HEK293 (cell line): ENCODE data around the gene TMC4.
A peak's percentile ranks its signal among the peaks of the same experiment; 100 is the strongest.

Source experiments
- GLI2 ChIP-seq: fragments of 450-650 bp; formaldehyde crosslinking; IDR thresholded peaks from 2 replicates; pipeline ENCODE4; 2017; ENCODE audit warnings: missing biosample characterization, missing genetic modification characterization, low read depth, borderline replicate concordance
- GLIS1 ChIP-seq: fragments of 450-650 bp; formaldehyde crosslinking; IDR thresholded peaks from 2 replicates; pipeline ENCODE4 v1.5.1; 2016; ENCODE audit warnings: missing biosample characterization, missing genetic modification characterization
- TRIM28 ChIP-seq: IDR thresholded peaks from 2 replicates; pipeline ENCODE4 v1.6.1; 2011; ENCODE audit warnings: low read length, control low read depth, borderline replicate concordance
- WT1 ChIP-seq: fragments of 450-650 bp; formaldehyde crosslinking; IDR thresholded peaks from 2 replicates; pipeline ENCODE4 v1.5.1; 2016; ENCODE audit warnings: missing biosample characterization, missing genetic modification characterization
- ZIC2 ChIP-seq: fragments of 450-650 bp; formaldehyde crosslinking; IDR thresholded peaks from 2 replicates; pipeline ENCODE4 v1.5.1; 2016; ENCODE audit warnings: missing biosample characterization, missing genetic modification characterization
- ZNF10 ChIP-seq: fragments of 450-650 bp; formaldehyde crosslinking; IDR thresholded peaks from 2 replicates; pipeline ENCODE4 v1.5.1; 2017; ENCODE audit warnings: missing biosample characterization, missing genetic modification characterization
- ZNF24 ChIP-seq: fragments of 450-650 bp; formaldehyde crosslinking; IDR thresholded peaks from 2 replicates; pipeline ENCODE4 v1.5.1; 2016; ENCODE audit warnings: missing biosample characterization, missing genetic modification characterization
- ZNF335 ChIP-seq: fragments of 450-650 bp; formaldehyde crosslinking; conservative IDR thresholded peaks from 2 replicates; pipeline ENCODE4 v1.5.1; 2016; ENCODE audit warnings: missing biosample characterization, missing genetic modification characterization
- ZNF354C ChIP-seq: fragments of 450-650 bp; formaldehyde crosslinking; IDR thresholded peaks from 2 replicates; pipeline ENCODE4 v1.5.1; 2016; ENCODE audit warnings: missing biosample characterization, missing genetic modification characterization, low read depth, borderline replicate concordance
- ZNF560 ChIP-seq: fragments of 450-650 bp; formaldehyde crosslinking; IDR thresholded peaks from 2 replicates; pipeline ENCODE4 v1.5.1; 2017; ENCODE audit warnings: missing biosample characterization, missing genetic modification characterization, borderline replicate concordance
- ZNF571 ChIP-seq: fragments of 450-650 bp; formaldehyde crosslinking; IDR thresholded peaks from 2 replicates; pipeline ENCODE4 v1.5.0; 2017; ENCODE audit warnings: missing biosample characterization, missing genetic modification characterization
- ZNF610 ChIP-seq: fragments of 450-650 bp; formaldehyde crosslinking; IDR thresholded peaks from 2 replicates; pipeline ENCODE4 v1.5.1; 2016; ENCODE audit warnings: missing biosample characterization, missing genetic modification characterization, borderline replicate concordance
- ZNF626 ChIP-seq: fragments of 450-650 bp; sonication (Bioruptor Pico); formaldehyde crosslinking; IDR thresholded peaks from 2 replicates; pipeline ENCODE4 v1.5.1; 2018; ENCODE audit warnings: missing biosample characterization, missing genetic modification characterization, inconsistent platforms
- ZNF776 ChIP-seq: fragments of 450-650 bp; formaldehyde crosslinking; IDR thresholded peaks from 2 replicates; pipeline ENCODE4 v1.5.0; 2017; ENCODE audit warnings: missing biosample characterization, missing genetic modification characterization, borderline replicate concordance
- TF ChIP-seq, protein P1 (sequence below): fragments of 450-650 bp; formaldehyde crosslinking; IDR thresholded peaks from 2 replicates; pipeline ENCODE4 v1.5.0; 2017; ENCODE audit warnings: missing biosample characterization, missing genetic modification characterization, borderline replicate concordance
- TF ChIP-seq, protein P2 (sequence below): fragments of 450-650 bp; formaldehyde crosslinking; IDR thresholded peaks from 2 replicates; pipeline ENCODE4 v1.5.1; 2016; ENCODE audit warnings: missing biosample characterization, missing genetic modification characterization
- TF ChIP-seq, protein P3 (sequence below): fragments of 450-650 bp; formaldehyde crosslinking; IDR thresholded peaks from 2 replicates; pipeline ENCODE4 v1.5.1; 2016; ENCODE audit warnings: missing biosample characterization, missing genetic modification characterization
- TF ChIP-seq, protein P4 (sequence below): fragments of 450-650 bp; formaldehyde crosslinking; conservative IDR thresholded peaks from 2 replicates; pipeline ENCODE4 v1.5.1; 2016; ENCODE audit warnings: low read depth, missing biosample characterization, missing genetic modification characterization
- TF ChIP-seq, protein P5 (sequence below): fragments of 450-650 bp; formaldehyde crosslinking; IDR thresholded peaks from 2 replicates; pipeline ENCODE4 v1.5.1; 2016; ENCODE audit warnings: missing biosample characterization, missing genetic modification characterization
- TF ChIP-seq, protein P6 (sequence below): fragments of 450-650 bp; formaldehyde crosslinking; IDR thresholded peaks from 2 replicates; pipeline ENCODE4 v1.5.1; 2016; ENCODE audit warnings: missing biosample characterization, missing genetic modification characterization
- TF ChIP-seq, protein P7 (sequence below): fragments of 450-650 bp; formaldehyde crosslinking; IDR thresholded peaks from 2 replicates; pipeline ENCODE4 v1.5.1; 2016; ENCODE audit warnings: missing biosample characterization, missing genetic modification characterization, low read depth

Gene TMC4

DNA sequence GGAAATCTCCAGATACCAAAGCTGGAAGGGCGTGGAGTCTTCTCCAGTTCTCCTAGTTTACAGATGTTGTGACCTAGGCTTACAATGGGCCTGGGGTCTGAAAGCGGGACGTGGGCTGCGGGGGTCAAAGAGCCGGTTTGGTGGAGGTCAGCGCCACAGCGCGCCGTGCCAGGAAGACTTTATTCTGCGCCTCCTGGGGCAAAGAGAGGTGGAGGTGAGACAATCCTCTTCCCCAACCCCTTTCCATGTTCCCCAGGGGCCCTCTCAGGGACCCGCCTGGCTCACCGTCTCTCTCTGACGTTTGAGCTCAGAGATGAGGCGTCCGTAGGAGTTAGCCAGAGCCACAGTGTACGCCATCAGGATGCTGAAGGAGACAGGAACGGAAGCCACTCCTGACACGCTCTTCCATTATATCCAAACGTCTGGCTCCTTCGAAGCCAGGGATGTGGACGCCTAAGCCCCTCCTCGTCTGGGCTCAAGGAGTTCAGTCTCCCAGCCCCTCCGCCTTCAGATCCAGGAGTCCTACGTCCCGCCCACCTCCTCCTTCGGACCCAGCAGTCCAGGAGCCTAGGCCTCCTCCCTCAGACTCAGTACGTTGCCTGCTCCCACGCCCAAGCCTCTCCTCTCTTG is 12.7 kb downstream of the TMC4 start (continued):
- TF ChIP-seq, protein P1, sequence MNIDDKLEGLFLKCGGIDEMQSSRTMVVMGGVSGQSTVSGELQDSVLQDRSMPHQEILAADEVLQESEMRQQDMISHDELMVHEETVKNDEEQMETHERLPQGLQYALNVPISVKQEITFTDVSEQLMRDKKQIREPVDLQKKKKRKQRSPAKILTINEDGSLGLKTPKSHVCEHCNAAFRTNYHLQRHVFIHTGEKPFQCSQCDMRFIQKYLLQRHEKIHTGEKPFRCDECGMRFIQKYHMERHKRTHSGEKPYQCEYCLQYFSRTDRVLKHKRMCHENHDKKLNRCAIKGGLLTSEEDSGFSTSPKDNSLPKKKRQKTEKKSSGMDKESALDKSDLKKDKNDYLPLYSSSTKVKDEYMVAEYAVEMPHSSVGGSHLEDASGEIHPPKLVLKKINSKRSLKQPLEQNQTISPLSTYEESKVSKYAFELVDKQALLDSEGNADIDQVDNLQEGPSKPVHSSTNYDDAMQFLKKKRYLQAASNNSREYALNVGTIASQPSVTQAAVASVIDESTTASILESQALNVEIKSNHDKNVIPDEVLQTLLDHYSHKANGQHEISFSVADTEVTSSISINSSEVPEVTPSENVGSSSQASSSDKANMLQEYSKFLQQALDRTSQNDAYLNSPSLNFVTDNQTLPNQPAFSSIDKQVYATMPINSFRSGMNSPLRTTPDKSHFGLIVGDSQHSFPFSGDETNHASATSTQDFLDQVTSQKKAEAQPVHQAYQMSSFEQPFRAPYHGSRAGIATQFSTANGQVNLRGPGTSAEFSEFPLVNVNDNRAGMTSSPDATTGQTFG (tag by site-specific recombination): no peak
- TF ChIP-seq ZNF354C (tag by site-specific recombination) (no peak), GLI2 (tag by site-specific recombination) (no peak), ZNF610 (tag by site-specific recombination) (no peak), ZNF24 (tag by site-specific recombination) (0 out of 2 replicates have a peak, but pooled peaks have one; percentile 23), TRIM28 (0 out of 2 replicates have a peak, but pooled peaks have one; percentile 8), GLIS1 (tag by site-specific recombination) (no peak), ZNF776 (no peak), WT1 (tag by site-specific recombination) (no peak), ZNF571 (tag by site-specific recombination) (no peak), ZNF560 (tag by site-specific recombination) (no peak), ZNF626 (tag by site-specific recombination) (no peak), ZNF10 (no peak), ZNF335 (peak; percentile 64), ZIC2 (tag by site-specific recombination) (no peak)
- TF ChIP-seq, protein P2, sequence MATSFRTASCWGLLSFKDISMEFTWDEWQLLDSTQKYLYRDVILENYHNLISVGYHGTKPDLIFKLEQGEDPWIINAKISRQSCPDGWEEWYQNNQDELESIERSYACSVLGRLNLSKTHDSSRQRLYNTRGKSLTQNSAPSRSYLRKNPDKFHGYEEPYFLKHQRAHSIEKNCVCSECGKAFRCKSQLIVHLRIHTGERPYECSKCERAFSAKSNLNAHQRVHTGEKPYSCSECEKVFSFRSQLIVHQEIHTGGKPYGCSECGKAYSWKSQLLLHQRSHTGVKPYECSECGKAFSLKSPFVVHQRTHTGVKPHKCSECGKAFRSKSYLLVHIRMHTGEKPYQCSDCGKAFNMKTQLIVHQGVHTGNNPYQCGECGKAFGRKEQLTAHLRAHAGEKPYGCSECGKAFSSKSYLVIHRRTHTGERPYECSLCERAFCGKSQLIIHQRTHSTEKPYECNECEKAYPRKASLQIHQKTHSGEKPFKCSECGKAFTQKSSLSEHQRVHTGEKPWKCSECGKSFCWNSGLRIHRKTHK: no peak
- TF ChIP-seq, protein P3, sequence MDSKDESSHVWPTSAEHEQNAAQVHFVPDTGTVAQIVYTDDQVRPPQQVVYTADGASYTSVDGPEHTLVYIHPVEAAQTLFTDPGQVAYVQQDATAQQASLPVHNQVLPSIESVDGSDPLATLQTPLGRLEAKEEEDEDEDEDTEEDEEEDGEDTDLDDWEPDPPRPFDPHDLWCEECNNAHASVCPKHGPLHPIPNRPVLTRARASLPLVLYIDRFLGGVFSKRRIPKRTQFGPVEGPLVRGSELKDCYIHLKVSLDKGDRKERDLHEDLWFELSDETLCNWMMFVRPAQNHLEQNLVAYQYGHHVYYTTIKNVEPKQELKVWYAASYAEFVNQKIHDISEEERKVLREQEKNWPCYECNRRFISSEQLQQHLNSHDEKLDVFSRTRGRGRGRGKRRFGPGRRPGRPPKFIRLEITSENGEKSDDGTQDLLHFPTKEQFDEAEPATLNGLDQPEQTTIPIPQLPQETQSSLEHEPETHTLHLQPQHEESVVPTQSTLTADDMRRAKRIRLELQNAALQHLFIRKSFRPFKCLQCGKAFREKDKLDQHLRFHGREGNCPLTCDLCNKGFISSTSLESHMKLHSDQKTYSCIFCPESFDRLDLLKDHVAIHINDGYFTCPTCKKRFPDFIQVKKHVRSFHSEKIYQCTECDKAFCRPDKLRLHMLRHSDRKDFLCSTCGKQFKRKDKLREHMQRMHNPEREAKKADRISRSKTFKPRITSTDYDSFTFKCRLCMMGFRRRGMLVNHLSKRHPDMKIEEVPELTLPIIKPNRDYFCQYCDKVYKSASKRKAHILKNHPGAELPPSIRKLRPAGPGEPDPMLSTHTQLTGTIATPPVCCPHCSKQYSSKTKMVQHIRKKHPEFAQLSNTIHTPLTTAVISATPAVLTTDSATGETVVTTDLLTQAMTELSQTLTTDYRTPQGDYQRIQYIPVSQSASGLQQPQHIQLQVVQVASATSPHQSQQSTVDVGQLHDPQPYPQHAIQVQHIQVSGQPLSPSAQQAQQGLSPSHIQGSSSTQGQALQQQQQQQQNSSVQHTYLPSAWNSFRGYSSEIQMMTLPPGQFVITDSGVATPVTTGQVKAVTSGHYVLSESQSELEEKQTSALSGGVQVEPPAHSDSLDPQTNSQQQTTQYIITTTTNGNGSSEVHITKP (tag by site-specific recombination): no peak
- TF ChIP-seq, protein P4, sequence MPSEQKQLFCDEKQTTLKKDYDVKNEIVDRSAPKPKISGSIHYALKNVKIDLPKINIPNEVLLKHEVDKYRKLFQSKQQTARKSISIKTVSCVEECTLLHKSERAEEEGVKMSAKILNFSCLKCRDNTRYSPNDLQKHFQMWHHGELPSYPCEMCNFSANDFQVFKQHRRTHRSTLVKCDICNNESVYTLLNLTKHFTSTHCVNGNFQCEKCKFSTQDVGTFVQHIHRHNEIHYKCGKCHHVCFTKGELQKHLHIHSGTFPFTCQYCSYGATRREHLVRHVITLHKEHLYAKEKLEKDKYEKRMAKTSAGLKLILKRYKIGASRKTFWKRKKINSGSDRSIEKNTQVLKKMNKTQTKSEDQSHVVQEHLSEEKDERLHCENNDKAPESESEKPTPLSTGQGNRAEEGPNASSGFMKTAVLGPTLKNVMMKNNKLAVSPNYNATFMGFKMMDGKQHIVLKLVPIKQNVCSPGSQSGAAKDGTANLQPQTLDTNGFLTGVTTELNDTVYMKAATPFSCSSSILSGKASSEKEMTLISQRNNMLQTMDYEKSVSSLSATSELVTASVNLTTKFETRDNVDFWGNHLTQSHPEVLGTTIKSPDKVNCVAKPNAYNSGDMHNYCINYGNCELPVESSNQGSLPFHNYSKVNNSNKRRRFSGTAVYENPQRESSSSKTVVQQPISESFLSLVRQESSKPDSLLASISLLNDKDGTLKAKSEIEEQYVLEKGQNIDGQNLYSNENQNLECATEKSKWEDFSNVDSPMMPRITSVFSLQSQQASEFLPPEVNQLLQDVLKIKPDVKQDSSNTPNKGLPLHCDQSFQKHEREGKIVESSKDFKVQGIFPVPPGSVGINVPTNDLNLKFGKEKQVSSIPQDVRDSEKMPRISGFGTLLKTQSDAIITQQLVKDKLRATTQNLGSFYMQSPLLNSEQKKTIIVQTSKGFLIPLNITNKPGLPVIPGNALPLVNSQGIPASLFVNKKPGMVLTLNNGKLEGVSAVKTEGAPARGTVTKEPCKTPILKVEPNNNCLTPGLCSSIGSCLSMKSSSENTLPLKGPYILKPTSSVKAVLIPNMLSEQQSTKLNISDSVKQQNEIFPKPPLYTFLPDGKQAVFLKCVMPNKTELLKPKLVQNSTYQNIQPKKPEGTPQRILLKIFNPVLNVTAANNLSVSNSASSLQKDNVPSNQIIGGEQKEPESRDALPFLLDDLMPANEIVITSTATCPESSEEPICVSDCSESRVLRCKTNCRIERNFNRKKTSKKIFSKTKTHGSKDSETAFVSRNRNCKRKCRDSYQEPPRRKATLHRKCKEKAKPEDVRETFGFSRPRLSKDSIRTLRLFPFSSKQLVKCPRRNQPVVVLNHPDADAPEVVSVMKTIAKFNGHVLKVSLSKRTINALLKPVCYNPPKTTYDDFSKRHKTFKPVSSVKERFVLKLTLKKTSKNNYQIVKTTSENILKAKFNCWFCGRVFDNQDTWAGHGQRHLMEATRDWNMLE: no peak
- TF ChIP-seq, protein P5, sequence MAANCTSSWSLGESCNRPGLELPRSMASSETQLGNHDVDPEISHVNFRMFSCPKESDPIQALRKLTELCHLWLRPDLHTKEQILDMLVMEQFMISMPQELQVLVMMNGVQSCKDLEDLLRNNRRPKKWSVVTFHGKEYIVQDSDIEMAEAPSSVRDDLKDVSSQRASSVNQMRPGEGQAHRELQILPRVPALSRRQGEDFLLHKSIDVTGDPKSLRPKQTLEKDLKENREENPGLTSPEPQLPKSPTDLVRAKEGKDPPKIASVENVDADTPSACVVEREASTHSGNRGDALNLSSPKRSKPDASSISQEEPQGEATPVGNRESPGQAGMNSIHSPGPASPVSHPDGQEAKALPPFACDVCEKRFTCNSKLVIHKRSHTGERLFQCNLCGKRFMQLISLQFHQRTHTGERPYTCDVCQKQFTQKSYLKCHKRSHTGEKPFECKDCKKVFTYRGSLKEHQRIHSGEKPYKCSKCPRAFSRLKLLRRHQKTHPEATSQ (tag by site-specific recombination): no peak
- TF ChIP-seq, protein P6, sequence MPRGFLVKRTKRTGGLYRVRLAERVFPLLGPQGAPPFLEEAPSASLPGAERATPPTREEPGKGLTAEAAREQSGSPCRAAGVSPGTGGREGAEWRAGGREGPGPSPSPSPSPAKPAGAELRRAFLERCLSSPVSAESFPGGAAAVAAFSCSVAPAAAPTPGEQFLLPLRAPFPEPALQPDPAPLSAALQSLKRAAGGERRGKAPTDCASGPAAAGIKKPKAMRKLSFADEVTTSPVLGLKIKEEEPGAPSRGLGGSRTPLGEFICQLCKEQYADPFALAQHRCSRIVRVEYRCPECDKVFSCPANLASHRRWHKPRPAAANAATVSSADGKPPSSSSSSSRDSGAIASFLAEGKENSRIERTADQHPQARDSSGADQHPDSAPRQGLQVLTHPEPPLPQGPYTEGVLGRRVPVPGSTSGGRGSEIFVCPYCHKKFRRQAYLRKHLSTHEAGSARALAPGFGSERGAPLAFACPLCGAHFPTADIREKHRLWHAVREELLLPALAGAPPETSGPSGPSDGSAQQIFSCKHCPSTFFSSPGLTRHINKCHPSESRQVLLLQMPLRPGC (tag by site-specific recombination): no peak
- TF ChIP-seq, protein P7, sequence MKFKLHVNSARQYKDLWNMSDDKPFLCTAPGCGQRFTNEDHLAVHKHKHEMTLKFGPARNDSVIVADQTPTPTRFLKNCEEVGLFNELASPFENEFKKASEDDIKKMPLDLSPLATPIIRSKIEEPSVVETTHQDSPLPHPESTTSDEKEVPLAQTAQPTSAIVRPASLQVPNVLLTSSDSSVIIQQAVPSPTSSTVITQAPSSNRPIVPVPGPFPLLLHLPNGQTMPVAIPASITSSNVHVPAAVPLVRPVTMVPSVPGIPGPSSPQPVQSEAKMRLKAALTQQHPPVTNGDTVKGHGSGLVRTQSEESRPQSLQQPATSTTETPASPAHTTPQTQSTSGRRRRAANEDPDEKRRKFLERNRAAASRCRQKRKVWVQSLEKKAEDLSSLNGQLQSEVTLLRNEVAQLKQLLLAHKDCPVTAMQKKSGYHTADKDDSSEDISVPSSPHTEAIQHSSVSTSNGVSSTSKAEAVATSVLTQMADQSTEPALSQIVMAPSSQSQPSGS (tag by site-specific recombination): no peak
